Ovary (tissue), 9 donors: ENCODE results near the gene MTUS2. TPM values are rescaled to one million over a fixed set of nuclear protein-coding genes. Genes with fewer than 3 reads are reported as not detected.

Experiments used
- DNase-seq, 5 donors: peaks; one replicate each; pipeline ENCODE4 v3.0.0-alpha.2; 2019 to 2020
- H3K27ac ChIP-seq, 2 donors: fragments of 200-600 bp; one replicate each; pipeline versions ENCODE4 v1.5.1 to v1.8.0; 2019 to 2022
- H3K27me3 ChIP-seq: fragments of 200-600 bp; one replicate; pipeline ENCODE4 v1.8.0; 2022
- H3K36me3 ChIP-seq: fragments of 200-600 bp; sonication (generic); one replicate; pipeline ENCODE4 v1.5.1; 2019
- H3K4me1 ChIP-seq: one replicate; pipeline ENCODE4 v1.8.1; 2013; ENCODE audit warnings: mild to moderate bottlenecking, moderate library complexity; ENCODE audit not compliant: insufficient read depth
- H3K4me3 ChIP-seq: fragments of 200-600 bp; sonication (generic); one replicate; pipeline ENCODE4 v1.5.1; 2017
- H3K9me3 ChIP-seq, 2 donors: fragments of 200-600 bp in 1 of 2; sonication (generic) in 1 of 2; one replicate each; pipeline versions ENCODE4 v1.5.1 to v1.8.1; 2013 to 2019; ENCODE audit warnings: mild to moderate bottlenecking in 1 of 2, moderate library complexity in 1 of 2
- CTCF ChIP-seq, 3 donors: fragments of 450-650 bp in 2 of 3; fragments of 200-600 bp in 1 of 3; IDR thresholded peaks; one replicate each; pipeline versions ENCODE4 v1.5.1 to v1.8.0; 2016 to 2022; ENCODE audit warnings: antibody characterized with exemption in 3 of 3, mild to moderate bottlenecking in 1 of 3
- EP300 ChIP-seq: sonication (generic); formaldehyde crosslinking; IDR thresholded peaks from one replicate; pipeline ENCODE4 v1.6.1; 2017; ENCODE audit warnings: antibody characterized with exemption
- POLR2A ChIP-seq: fragments of 450-650 bp; IDR thresholded peaks from one replicate; pipeline ENCODE4 v1.6.1; 2017; ENCODE audit warnings: antibody characterized with exemption, mild to moderate bottlenecking, moderate library complexity
- WGBS, 3 donors: extraction: QIAGEN DNeasy Blood & Tissue Kit in 1 of 3; methylation state at CpG; one replicate each; pipeline versions ENCODE4 v1.1.5 to v1.1.7; 2013 to 2017; 5-methylcytosine and 5-hydroxymethylcytosine counted together
- intact Hi-C, 4 donors: fragments of 100-400 bp; cut with DNase I; formaldehyde crosslinking; loops; one replicate each; pipeline versions ENCODE4 v1.11.0 to v1.15.1; 2022 to 2023
- polyA plus RNA-seq, 2 donors: library from polyadenylated mRNA; stranded (reverse); fragments of 200-250 nt in 1 of 2; fragments of 350-450 nt in 1 of 2; fragmentation: Illumina TruSeq in 1 of 2; extraction: RNeasy Lipid Tissue Mini Kit (QIAGEN cat#74804) in 1 of 2; gene quantifications; one replicate each; pipeline ENCODE4 v1.2.3, GENCODE V29; 2013 to 2014
- total RNA-seq, 7 donors: library from RNA; depleted of rRNA in 2 of 7; stranded (reverse); fragments of >200 nt in 2 of 7; fragmentation: NEBNext Ultra II Directional in 3 of 7; extraction: Animal tissue kit (Norgen Biotek cat#: 25700) in 3 of 7; gene quantifications; one replicate each; pipeline versions ENCODE4 v1.1.0 to v1.2.4, GENCODE V29; 2016 to 2023
- donor health status: DM: no; HTN: no; CAD: no; lungs with moderate emphysema.
- donor health status: DM: no; HTN: no; CAD: no.
- donor health status: Bipolar disorder and iron deficiency.
- donor health status: DM: yes; HTN: yes; CAD: no.
- donor health status: DM: no; HTN: no; CAD: no.
- donor health status: DM: yes; HTN: yes; CAD: no.

MTUS2 gene
- total and polyA plus RNA-seq, 9 donors, result 1.5 to 8.7 (median 5.4) TPM

GRCh38 chr13:29508876-29509252 lies 688.7 kb downstream of the MTUS2 start:
- Histone ChIP-seq H3K4me3 (no peak overlapping the region), H3K36me3 (no peaks in the 10 kb centered on the region), H3K4me1 (peaks cover 6% of the 10 kb centered on the region), H3K27me3 (no peaks in the 10 kb centered on the region), H3K27ac (no peak overlapping the region), H3K9me3 (no peaks in the 10 kb centered on the region)
- intact Hi-C loops, result loop anchor here in 2 of 4 donors (2.0 to 10.0 kb wide), 4 partner anchors 266 to 606 kb away; no protein-coding TSS in a partner anchor
- TF ChIP-seq CTCF (IDR thresholded peaks at IDR 0.05) (no peak), POLR2A (no peak), EP300 (no peak)
- DNase-seq, result no peak
- WGBS, 3 donors, result 62 to 93% (median 83%) methylated on average over 4 of the region's 4 CpGs

DNA sequence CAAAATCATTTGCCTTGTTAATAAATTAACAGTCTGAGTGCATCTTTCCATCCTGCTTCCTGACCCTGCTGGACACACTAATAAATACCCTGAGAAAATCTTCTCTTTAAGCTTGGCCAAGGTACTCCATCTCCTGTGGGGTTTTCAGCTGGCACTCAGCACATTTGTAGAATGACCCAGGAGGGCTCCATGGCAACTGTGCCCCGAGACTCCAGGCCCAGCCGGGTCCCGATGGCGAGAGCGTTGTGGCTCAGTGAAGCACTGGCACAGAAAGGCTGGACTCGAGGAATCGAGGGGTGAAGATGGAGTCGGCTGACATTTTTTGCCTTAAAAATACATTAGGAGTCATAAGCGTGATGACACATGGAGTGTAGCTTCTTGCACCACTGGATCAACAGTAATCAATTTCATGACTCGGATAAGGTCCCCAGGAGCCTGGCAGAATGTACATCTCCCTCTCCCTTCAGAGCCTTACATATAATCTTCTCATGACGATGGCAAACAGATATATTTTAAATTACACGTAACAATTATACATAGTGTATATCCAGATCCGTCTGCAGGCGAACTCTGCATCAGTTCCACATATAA lies 690.0 kb downstream of the MTUS2 start:
- Histone ChIP-seq H3K9me3 (no peaks in the 10 kb centered on the region), H3K36me3 (no peaks in the 10 kb centered on the region), H3K4me1 (peaks cover 6% of the 10 kb centered on the region), H3K4me3 (no peak overlapping the region), H3K27ac (no peak overlapping the region), H3K27me3 (no peaks in the 10 kb centered on the region)
- DNase-seq, result no peak
- TF ChIP-seq EP300 (no peak), CTCF (IDR thresholded peaks at IDR 0.05) (no peak), POLR2A (no peak)
- intact Hi-C loops, result loop anchor here (2.0 to 10.0 kb wide), 5 partner anchors 265 to 607 kb away; no protein-coding TSS in a partner anchor
- 93 to 96% (median 95%) methylated on average over 14 of the region's 14 CpGs for WGBS, 3 donors

GRCh38 chr13:29510651-29511084 lies 690.5 kb downstream of the MTUS2 start:
- H3K4me1 ChIP-seq, result peaks cover 6% of the 10 kb centered on the region
- DNase-seq, result no peak
- H3K4me3 ChIP-seq, result no peak overlapping the region
- no peak overlapping the region for H3K27ac ChIP-seq
- WGBS, 3 donors, result 91 to 95% (median 94%) methylated on average over 9 to 10 of the region's 10 CpGs
- H3K9me3 ChIP-seq, result no peaks in the 10 kb centered on the region
- H3K27me3 ChIP-seq, result no peaks in the 10 kb centered on the region
- intact Hi-C loops, result loop anchor here in 2 of 4 donors (5.0 kb wide), 2 partner anchors 602 to 607 kb away; no protein-coding TSS in a partner anchor
- no peak for TF ChIP-seq CTCF (IDR thresholded peaks at IDR 0.05)
- no peak for TF ChIP-seq EP300
- no peak for TF ChIP-seq POLR2A
- no peaks in the 10 kb centered on the region for H3K36me3 ChIP-seq

DNA sequence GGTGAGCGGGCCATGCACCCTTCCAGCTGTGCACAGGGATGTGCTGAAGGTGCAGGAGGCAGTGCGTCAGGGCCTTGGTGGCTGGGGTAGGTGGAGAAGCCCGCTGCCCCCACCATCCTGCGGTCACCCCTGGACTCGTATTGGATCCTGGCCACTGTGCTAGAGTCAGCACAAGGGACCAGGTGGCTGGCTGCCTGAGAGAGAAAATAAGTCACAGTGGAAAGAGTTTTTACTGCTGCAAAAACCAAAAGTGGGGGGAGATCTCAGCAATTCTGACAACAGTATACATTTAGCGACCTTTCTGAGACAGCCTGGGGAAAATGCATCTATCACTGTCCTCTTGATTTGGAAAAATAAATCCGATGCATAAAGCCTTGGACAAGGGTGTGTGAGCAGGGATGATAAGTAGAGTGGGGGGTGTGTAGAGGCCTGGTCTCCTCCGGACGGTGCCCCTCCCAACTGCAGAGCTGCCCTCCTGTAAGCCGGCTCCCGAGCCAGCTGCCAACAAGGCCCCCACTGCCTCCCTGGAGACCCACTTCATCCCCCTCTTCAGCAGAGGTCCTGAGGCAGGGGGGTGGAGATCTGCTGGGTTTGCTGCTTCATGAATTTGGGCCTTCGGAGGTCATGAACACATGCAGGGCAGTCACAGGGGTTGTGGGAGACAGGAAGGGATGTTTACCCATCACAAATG lies 691.1 kb downstream of the MTUS2 start:
- 78 to 81% (median 80%) methylated on average over 12 of the region's 12 CpGs for WGBS, 3 donors
- H3K9me3 ChIP-seq, result no peaks in the 10 kb centered on the region
- no peaks in the 10 kb centered on the region for H3K27me3 ChIP-seq
- H3K4me1 ChIP-seq, result peaks cover 6% of the 10 kb centered on the region
- no peak for DNase-seq
- intact Hi-C loops, result loop anchor here in 2 of 4 donors (5.0 kb wide), 2 partner anchors 601 to 606 kb away; no protein-coding TSS in a partner anchor
- no peak overlapping the region for H3K4me3 ChIP-seq
- TF ChIP-seq CTCF (IDR thresholded peaks at IDR 0.05) (no peak), EP300 (no peak), POLR2A (no peak)
- no peaks in the 10 kb centered on the region for H3K36me3 ChIP-seq
- peak overlapping the region in 1 of 2 donors; percentile 25 for H3K27ac ChIP-seq
